Stimulated activated CD8-positive, alpha-beta memory T cell treated with anti-CD3 and anti-CD28 coated beads, Interleukin-2, amount 100 ng/mL, for 1 hour (primary cell): ENCODE data around the gene EIF3K.
"Not testable (repeated sequence)": the region's sequence is repeated elsewhere in the genome, so short reads cannot be mapped to it uniquely, and the experiment has no call there.

Source experiments
- DNase-seq, 2 donors: peaks; one replicate each; pipeline ENCODE4 v3.0.0-alpha.2; 2020; ENCODE audit warnings: low read depth in 2 of 2

The EIF3K gene

DNA sequence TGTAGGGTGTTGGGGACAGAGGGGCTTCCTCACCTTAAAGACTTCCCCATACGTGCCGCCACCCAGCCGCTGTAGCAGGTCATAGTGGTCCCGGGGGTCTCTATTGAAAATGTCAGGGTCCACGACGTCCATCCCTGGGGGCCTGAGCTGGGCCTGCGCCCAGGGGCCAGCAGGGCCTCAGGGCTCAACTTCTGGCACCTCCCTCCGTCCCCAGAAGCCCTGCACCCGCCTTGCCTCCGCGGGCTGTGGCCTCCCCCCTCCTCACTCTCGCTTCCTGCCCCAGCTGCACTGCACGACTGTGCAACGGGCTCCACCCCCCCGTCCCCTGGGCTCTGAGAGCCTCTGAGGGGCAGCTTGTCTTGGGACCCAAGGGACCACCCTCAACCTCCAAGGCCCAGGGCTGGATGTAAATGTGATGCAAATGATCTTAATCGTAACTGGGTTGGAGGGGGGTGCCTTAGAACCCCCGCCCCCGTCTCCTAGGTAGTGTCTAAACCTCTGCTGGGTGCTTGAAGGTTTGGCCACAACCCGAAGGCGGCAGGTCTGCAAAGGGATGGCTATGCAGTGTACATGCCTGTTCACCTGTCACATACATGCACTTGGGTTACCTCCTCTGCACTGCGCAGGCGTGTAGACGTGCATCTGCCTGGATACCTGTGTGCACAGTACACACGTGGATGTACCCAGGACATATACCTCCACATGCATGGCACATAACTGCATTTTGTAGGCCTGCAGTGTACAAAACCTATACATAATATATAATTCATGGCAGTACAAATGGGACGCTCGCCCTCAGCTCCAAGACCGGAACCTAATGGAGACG, 1.0 kb upstream of the EIF3K start, which contains the start of gene MAP4K1:
Gene MAP4K1 (minus strand): TSS at position 190 of the 826 bp plus-strand sequence. CDS start 58 bp downstream, at position 132.
- DNase-seq, result peak in 1 of 2 donors; percentile 49

- DNase-seq, result no peak
Measured at GRCh38 chr19:38619361-38620174, 580 bp downstream of the EIF3K start.

DNA sequence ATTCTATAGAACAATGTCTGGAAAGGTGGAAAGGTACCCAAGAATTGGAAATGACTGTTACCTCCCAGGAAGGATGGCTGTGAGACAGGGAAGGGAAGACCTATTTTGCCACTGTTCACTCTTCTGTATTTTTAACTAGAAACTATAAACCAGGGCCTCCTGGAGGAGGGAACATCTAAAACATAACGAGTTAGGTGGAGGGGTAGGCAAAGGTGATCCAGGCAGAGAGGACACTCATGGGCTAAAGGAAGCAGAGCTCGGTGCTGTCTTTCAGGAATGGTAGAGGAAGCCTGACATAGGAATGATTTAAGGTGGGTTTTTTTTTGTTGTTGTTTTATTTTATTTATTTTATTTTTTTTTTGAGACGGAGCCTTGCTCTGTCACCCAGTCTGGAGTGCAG, 5.8 kb downstream of the EIF3K start:
- no peak for DNase-seq

DNA sequence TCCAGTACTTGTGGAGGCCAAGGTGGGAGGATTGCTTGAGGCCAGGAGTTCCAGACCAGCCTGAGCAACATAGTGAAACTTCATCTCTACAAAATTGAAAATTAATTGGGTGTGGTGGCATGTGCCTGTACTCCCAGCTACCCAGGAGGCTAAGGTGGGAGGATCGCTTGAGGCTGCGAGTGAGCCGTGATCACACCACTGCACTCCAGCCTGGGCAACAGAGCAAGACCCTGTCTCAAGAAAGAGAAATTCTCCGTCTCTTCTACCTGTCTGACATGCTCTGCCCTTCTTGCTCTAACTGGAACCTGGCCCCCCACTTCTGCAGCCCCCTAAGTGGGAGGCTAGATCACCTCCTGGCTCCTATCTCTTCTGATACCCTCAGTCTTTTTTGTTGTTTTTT, 7.4 kb downstream of the EIF3K start:
- DNase-seq, result no peak

DNA sequence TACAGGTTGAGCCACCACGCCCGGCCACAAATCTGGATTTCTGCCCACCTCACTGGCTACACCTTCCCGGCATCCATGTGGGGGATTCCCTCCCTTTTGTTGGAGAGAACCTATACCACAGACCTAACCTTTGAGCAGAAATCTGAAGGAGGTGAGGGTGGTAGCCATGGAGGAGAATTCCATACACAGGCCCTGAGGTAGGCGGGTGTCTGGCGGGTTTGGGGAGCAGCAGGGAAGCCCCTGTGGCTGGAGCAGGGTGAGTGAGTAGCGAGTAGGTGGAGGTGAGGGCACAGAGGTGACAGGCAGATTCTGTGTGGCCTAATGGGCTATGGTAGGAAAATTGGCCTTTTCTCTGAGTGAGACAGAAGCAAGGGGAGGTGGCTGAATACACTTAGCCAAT, 10.6 kb downstream of the EIF3K start:
- no peak for DNase-seq

DNA sequence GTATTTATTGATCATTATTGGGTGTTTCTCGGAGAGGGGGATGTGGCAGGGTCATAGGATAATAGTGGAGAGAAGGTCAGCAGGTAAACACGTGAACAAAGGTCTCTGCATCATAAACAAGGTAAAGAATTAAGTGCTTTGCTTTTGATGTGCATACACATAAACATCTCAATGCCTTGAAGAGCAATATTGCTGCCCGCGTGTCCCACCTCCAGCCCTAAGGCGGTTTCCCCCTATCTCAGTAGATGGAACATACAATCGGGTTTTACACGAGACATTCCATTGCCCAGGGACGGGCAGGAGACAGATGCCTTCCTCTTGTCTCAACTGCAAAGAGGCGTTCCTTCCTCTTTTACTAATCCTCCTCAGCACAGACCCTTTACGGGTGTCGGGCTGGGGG, 12.3 kb downstream of the EIF3K start:
- DNase-seq, result not testable (repeated sequence)

GRCh38 chr19:38631811-38632475, 13.0 kb downstream of the EIF3K start:
- DNase-seq, result not testable (repeated sequence)

- DNase-seq, result no peak
Measured at GRCh38 chr19:38632476-38633213, 13.7 kb downstream of the EIF3K start.

DNA sequence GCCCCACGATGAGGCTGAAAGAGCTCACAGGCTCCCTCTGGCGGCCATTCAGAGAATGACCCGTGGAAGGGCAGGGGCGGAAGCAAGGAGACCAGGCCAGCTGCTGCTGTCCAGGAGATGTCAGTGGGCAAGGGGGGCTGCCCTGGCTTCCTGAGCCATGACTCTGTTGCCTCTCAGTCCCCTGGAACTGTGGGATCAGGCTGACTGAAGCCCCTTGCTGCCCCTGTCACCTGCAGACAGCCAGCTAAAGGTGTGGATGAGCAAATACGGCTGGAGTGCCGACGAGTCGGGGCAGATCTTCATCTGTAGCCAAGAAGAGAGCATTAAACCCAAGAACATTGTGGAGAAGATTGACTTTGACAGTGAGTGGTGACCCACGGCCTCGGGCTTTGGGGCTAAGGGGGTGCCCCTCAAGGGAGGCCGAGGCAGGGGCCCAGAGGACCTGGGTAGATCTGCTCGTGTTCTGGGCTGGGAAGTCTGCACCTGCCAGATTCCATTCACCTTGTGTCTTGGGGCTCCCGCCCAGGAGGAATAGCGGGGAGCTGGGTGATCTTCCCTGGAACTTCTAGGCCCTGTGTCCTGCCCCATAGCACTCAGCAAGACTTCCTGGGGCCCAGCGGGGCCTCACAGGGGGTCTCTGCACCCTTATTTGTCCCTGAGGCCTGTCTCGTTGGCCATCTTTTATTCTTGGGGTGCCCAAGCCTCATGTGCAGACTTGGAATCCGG, 15.9 kb downstream of the EIF3K start:
- peak; percentile 46 to 47 for DNase-seq

GRCh38 chr19:38635483-38636399, 16.8 kb downstream of the EIF3K start:
- DNase-seq, result no peak

DNA sequence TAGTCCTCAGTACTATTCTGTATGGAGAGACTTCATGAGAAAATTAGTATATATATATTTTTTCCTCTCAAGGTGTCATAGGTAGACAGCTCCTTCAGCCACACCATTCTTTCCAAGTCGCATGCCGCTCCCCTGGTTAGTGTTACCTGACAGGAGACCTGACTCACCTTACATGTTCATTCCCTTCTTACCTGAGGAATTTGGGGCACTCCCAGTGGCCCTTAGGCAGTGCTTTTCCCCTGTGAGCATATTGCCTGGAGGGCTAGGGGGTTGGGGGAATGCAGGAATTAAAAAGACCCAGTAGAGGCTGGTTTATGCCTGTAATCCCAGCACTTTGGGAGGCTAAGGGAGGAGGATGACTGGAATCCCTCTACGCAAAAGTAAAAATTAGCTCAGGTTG, 19.5 kb downstream of the EIF3K start:
- DNase-seq, result no peak

GRCh38 chr19:38639679-38640078, 20.7 kb downstream of the EIF3K start:
- no peak for DNase-seq

- DNase-seq, result no peak
Measured at GRCh38 chr19:38640368-38640767, 21.4 kb downstream of the EIF3K start.

GRCh38 chr19:38642176-38642575, 23.2 kb downstream of the EIF3K start:
- DNase-seq, result no peak

DNA sequence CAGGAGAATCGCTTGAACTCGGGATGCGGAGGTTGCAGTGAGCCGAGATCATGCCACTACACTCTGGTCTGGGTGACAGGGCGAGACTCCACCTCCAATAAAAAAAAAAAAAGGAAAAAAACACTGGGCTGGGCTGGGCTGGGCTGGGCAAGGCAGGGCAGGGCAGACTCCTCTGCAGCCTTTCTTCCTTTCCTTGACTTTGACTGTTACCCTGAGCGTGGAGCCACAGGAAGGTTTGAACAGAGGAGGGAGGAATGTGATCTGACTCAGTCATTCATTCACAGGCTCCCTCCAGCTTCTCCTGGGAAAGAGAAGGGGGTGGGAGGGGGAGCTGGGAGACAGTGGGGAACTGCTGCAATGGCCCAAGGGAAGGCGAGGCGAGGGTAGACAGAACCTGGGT, 25.7 kb downstream of the EIF3K start:
- DNase-seq, result no peak

DNA sequence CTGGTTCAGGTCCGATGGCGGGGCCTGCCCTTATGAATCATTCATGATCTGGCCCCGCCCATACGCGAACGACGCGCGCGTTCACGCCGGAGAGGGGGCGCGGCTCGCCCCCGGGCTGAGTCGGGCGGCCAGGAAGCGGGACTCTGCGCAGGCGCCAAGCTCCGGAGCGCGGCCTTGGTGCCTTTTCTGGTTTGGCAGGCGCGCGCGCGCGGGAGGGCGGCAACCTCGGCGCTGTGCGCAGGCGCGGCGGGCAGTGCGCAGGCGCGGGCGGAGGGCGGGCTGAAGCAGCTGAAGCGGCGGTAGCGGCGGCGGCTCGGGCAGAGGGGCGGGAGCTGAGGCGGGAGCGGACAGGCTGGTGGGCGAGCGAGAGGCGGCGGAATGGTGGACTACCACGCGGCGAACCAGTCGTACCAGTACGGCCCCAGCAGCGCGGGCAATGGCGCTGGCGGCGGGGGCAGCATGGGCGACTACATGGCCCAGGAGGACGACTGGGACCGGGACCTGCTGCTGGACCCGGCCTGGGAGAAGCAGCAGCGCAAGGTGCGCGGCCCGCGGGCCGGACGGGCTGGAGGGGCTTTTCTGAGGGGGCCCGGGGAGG, 28.5 kb downstream of the EIF3K start, which contains the start of gene ACTN4:
Gene ACTN4 (plus strand): TSS at position 282 of the 598 bp plus-strand sequence. CDS start 97 bp downstream, at position 379.
- DNase-seq, result peak; percentile 100

GRCh38 chr19:38647966-38648768, 29.2 kb downstream of the EIF3K start:
- DNase-seq, result no peak

- DNase-seq, result no peak
Measured at GRCh38 chr19:38648769-38649304, 29.8 kb downstream of the EIF3K start.
